GM12878 (cell line): ENCODE measurements around the gene SEMA5B. TPM values are rescaled to one million over a fixed set of nuclear protein-coding genes. Genes with fewer than 3 reads are reported as not detected.

Source experiments
- ATAC-seq: fragments of 200-7000 bp; cut with Tn5 transposase; 3 replicates; pipeline ENCODE4 v1.9.1; 2020; ENCODE audit warnings: mild to moderate bottlenecking, moderate library complexity
- BruUV-seq: library from RNA; stranded (reverse); fragments of 400-500 nt; replicated peaks from 2 replicates; lab custom pipeline; 2021; lab: Mats Ljungman, UMichigan
- CTCF ChIA-PET: fragments of 300-600 bp; sonication (Branson Sonifier 250); formaldehyde crosslinking; extraction: SDS; loops from one replicate; lab custom pipeline; 2021; ENCODE audit warnings: inconsistent platforms; lab: Yijun Ruan, JAX
- POLR2A ChIA-PET: fragments of 350-600 bp; formaldehyde crosslinking; extraction: SDS; loops from one replicate; lab custom pipeline; 2021; ENCODE audit warnings: inconsistent platforms; lab: Charles Lee
- RAD21 ChIA-PET: fragments of 300-600 bp; sonication (Branson Sonifier 250); formaldehyde crosslinking; loops from one replicate; lab custom pipeline; 2023; ENCODE audit warnings: antibody characterized with exemption; ENCODE audit not compliant: unreplicated experiment; lab: Charles Lee
- SMC1A ChIA-PET: fragments of 300-600 bp; sonication (Branson Sonifier 250); formaldehyde crosslinking; loops from one replicate; lab custom pipeline; 2023; ENCODE audit not compliant: unreplicated experiment, uncharacterized antibody; lab: Charles Lee
- DNase-seq: peaks from one replicate; pipeline ENCODE4 v3.0.0-alpha.2; 2011; ENCODE audit warnings: low read depth, low spot score
- FAIRE-seq: peaks from 3 replicates; lab custom pipeline; 2011; peaks lifted over from hg19 to GRCh38; lab: Jason Lieb, UNC
- H2AFZ ChIP-seq: 2 replicates; pipeline ENCODE4 v1.6.0; 2011; ENCODE audit warnings: low read depth, low read length, control low read depth; ENCODE audit not compliant: control insufficient read depth
- H3K27ac ChIP-seq: 2 replicates; pipeline ENCODE4 v1.5.1; 2011; ENCODE audit warnings: control low read depth; ENCODE audit not compliant: control insufficient read depth, insufficient read depth
- H3K27me3 ChIP-seq, 2 experiments: replicated peaks in 1 of 2; 2 replicates each; pipeline versions ENCODE4 v1.6.0 to v1.6.1; 2011; ENCODE audit warnings: low read length in 1 of 2; ENCODE audit not compliant: control insufficient read depth in 2 of 2, insufficient read depth in 2 of 2
- H3K36me3 ChIP-seq, 2 experiments: 2 replicates each; pipeline ENCODE4 v1.5.1; 2011; ENCODE audit warnings: low read length in 1 of 2; ENCODE audit not compliant: control insufficient read depth in 2 of 2, insufficient read depth in 2 of 2
- H3K4me1 ChIP-seq: 2 replicates; pipeline ENCODE4 v1.6.1; 2011; ENCODE audit warnings: mild to moderate bottlenecking, low read length, moderate library complexity, mixed read lengths; ENCODE audit not compliant: control insufficient read depth, insufficient read depth
- H3K4me2 ChIP-seq: 2 replicates; pipeline ENCODE4 v1.6.0; 2011; ENCODE audit warnings: control low read depth; ENCODE audit not compliant: control insufficient read depth, insufficient read depth
- H3K4me3 ChIP-seq: fragments of 200-600 bp; sonication (generic); 2 replicates; pipeline ENCODE4 v1.5.1; 2016
- H3K79me2 ChIP-seq: 2 replicates; pipeline ENCODE4 v1.6.0; 2011; ENCODE audit warnings: low read length; ENCODE audit not compliant: control insufficient read depth, insufficient read depth
- H3K9ac ChIP-seq: 2 replicates; pipeline ENCODE4 v1.8.0; 2011; ENCODE audit warnings: low read length, control low read depth, mixed read lengths; ENCODE audit not compliant: control insufficient read depth, insufficient read depth
- H3K9me3 ChIP-seq: replicated peaks from 3 replicates; pipeline ENCODE4 v1.5.1; 2011; ENCODE audit warnings: mild to moderate bottlenecking, low read length; ENCODE audit not compliant: control insufficient read depth, insufficient read depth
- H4K20me1 ChIP-seq: 2 replicates; pipeline ENCODE4 v1.6.0; 2011; ENCODE audit not compliant: control insufficient read depth, insufficient read depth
- BHLHE40 ChIP-seq, 2 experiments: fragments of 450-650 bp in 1 of 2; IDR thresholded peaks; 2 replicates each; pipeline ENCODE4 v1.6.1; 2011 to 2017; ENCODE audit warnings: low read depth in 2 of 2, borderline replicate concordance in 1 of 2, improper control_type of control experiment in 1 of 2, low read length in 1 of 2, mild to moderate bottlenecking in 1 of 2
- CEBPB ChIP-seq, 2 experiments: fragments of 150-350 bp in 1 of 2; IDR thresholded peaks; 2 replicates each; pipeline ENCODE4 v1.6.1; 2012 to 2014; ENCODE audit warnings: low read depth in 2 of 2, low read length in 2 of 2, borderline replicate concordance in 1 of 2, inconsistent platforms in 1 of 2
- ESRRA ChIP-seq: IDR thresholded peaks from 2 replicates; pipeline ENCODE4 v1.6.1; 2012; ENCODE audit warnings: mild to moderate bottlenecking, low read length, improper control_type of control experiment
- EZH2 ChIP-seq: IDR thresholded peaks from 2 replicates; pipeline ENCODE4 v1.6.1; 2012; ENCODE audit warnings: low read depth, mild to moderate bottlenecking, control low read depth, inconsistent platforms, low read length, borderline replicate concordance; ENCODE audit not compliant: control insufficient read depth
- IKZF1 ChIP-seq: fragments of 450-650 bp; conservative IDR thresholded peaks from 2 replicates; pipeline ENCODE4 v1.6.1; 2017; ENCODE audit warnings: antibody characterized with exemption, mild to moderate bottlenecking
- IKZF2 ChIP-seq, 2 experiments: fragments of 450-650 bp; IDR thresholded peaks; 2 replicates each; pipeline ENCODE4 v1.6.1; 2017; ENCODE audit warnings: mild to moderate bottlenecking in 2 of 2, moderate library complexity in 2 of 2
- JUNB ChIP-seq: IDR thresholded peaks from 2 replicates; pipeline ENCODE4 v1.6.1; 2016; ENCODE audit warnings: antibody characterized with exemption, mild to moderate bottlenecking
- KDM1A ChIP-seq: fragments of 200-600 bp; sonication (generic); IDR thresholded peaks from 2 replicates; pipeline ENCODE4 v1.6.1; 2016; ENCODE audit warnings: borderline replicate concordance
- NFIC ChIP-seq: IDR thresholded peaks from 2 replicates; pipeline ENCODE4 v1.6.1; 2012; ENCODE audit warnings: low read depth, mild to moderate bottlenecking, inconsistent platforms, low read length, moderate library complexity
- NFYB ChIP-seq: IDR thresholded peaks from 2 replicates; pipeline ENCODE4 v1.6.1; 2011; ENCODE audit warnings: low read depth, mild to moderate bottlenecking, low read length, improper control_type of control experiment, moderate library complexity; ENCODE audit not compliant: insufficient read depth
- PML ChIP-seq: IDR thresholded peaks from 2 replicates; pipeline ENCODE4 v1.6.1; 2012; ENCODE audit warnings: low read length, inconsistent platforms
- SIN3A ChIP-seq: IDR thresholded peaks from 2 replicates; pipeline ENCODE4 v1.6.1; 2012; ENCODE audit warnings: low read depth, low read length, improper control_type of control experiment
- SIX5 ChIP-seq: IDR thresholded peaks from 2 replicates; pipeline ENCODE4 v1.6.1; 2011; ENCODE audit warnings: mild to moderate bottlenecking, low read depth, low read length, moderate library complexity; ENCODE audit not compliant: severe bottlenecking
- ZNF207 ChIP-seq: fragments of 450-650 bp; IDR thresholded peaks from 2 replicates; pipeline ENCODE4 v1.6.1; 2014; ENCODE audit warnings: antibody characterized with exemption, mild to moderate bottlenecking, borderline replicate concordance
- ZNF384 ChIP-seq: IDR thresholded peaks from 2 replicates; pipeline ENCODE4 v1.6.1; 2012; ENCODE audit warnings: low read depth, mild to moderate bottlenecking, low read length, improper control_type of control experiment, borderline replicate concordance
- WGBS: methylation state at CpG from one replicate; pipeline ENCODE4 v1.1.6; 2016; ENCODE audit warnings: low lambda C conversion rate; ENCODE audit not compliant: insufficient replicate concordance, insufficient coverage; ENCODE audit errors: missing lambda C conversion rate; 5-methylcytosine and 5-hydroxymethylcytosine counted together
- in situ Hi-C: fragments of 300-500 bp; cut with MboI; formaldehyde crosslinking; loops from 9 replicates; pipeline ENCODE4 v1.14.3; 2018; ENCODE audit warnings: mixed read lengths
- intact Hi-C: fragments of 100-400 bp; cut with micrococcal nuclease; formaldehyde crosslinking; loops from one replicate; pipeline ENCODE4 v1.14.2; 2022; ENCODE audit not compliant: unreplicated experiment
- polyA plus RNA-seq, 11 experiments: library from polyadenylated mRNA; depleted of rRNA in 4 of 11; unstranded in 6 of 11; stranded (reverse) in 5 of 11; fragments of >200 nt; fragmentation: Nextera tagmentation in 4 of 11; fragmentation: Illumina TruSeq in 1 of 11; extraction: Ambion mirVana in 4 of 11; extraction: Trizol in 1 of 11; gene quantifications; 1 replicate in 1 of 11; 2 replicates in 10 of 11; pipeline versions ENCODE4 v1.2.1 to v1.2.3, GENCODE V29; 2011 to 2016; ENCODE audit warnings: inconsistent platforms in 2 of 11, missing spikeins in 2 of 11, low read depth in 1 of 11
- total RNA-seq, 4 experiments: library from RNA; depleted of rRNA in 3 of 4; stranded (reverse); fragments of >200 nt in 3 of 4; fragmentation: Illumina TruSeq in 1 of 4; extraction: Trizol in 1 of 4; gene quantifications; 2 replicates each; pipeline versions ENCODE4 v1.2.1 to v1.2.3, GENCODE V29; 2013 to 2021
- TF ChIP-seq, protein P1 (sequence below): IDR thresholded peaks from 2 replicates; pipeline ENCODE4 v1.6.1; 2011; ENCODE audit warnings: low read depth, mild to moderate bottlenecking, low read length, moderate library complexity, borderline replicate concordance; ENCODE audit errors: extremely low read depth
- TF ChIP-seq, protein P2 (sequence below): IDR thresholded peaks from 2 replicates; pipeline ENCODE4 v1.6.1; 2012; ENCODE audit warnings: low read depth, low read length, improper control_type of control experiment
- TF ChIP-seq, protein P3 (sequence below): fragments of 150-350 bp; IDR thresholded peaks from 2 replicates; pipeline ENCODE4 v1.6.1; 2016; ENCODE audit warnings: low read depth, low read length

SEMA5B gene
- total and polyA plus RNA-seq, 10 of the 15 experiments (the other 5 are each of a cell fraction or from before 2014, with no cell fraction given), result 0.05 TPM; not detected in 9

DNA sequence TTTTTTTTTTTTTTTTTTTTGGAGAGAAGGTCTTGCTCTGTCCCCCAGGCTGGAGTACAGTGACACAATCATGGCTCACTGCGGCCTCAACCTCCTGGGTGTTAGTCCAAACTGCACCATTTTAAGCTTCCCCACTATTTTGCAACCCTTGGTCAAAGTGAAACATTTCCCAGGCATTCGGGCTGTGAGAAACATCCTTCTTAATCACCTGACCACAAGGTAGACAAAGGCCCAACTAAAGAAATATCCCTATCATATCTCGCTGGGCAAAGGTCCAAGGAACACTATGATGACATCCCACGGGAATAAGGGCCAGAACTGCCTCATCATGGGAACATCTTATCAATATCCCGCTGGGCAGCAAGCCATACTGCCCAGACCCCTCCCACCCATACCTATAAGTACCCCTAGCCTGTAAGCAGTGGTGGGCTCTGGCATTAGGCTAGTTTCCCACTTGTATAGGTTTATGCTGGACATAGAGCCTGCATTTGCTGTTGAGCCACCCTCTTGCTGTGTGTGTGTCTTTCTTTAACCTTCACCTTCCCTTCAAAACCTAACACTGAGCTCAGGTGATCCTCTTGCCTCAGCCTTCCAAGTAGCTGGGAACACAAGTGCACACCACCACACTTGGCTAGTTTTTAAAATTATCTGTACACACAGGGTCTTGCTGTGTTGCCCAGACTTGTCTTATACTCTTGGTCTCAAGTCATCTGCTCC lies 95.2 kb downstream of the SEMA5B start (continued):
- TF ChIP-seq CEBPB (IDR thresholded peaks at IDR 0.05; ENCODE audit: borderline replicate concordance in 1 of 2, low read depth in 2 of 2, low read length in 2 of 2) (no peak), IKZF2 (IDR thresholded peaks at IDR 0.05) (no peak), KDM1A (no peak), ZNF384 (no peak), BHLHE40 (IDR thresholded peaks at IDR 0.05; ENCODE audit: borderline replicate concordance in 1 of 2, low read depth in 2 of 2, low read length in 1 of 2) (no peak), SIX5 (no peak), SIN3A (no peak), NFIC (no peak), ESRRA (no peak)

DNA sequence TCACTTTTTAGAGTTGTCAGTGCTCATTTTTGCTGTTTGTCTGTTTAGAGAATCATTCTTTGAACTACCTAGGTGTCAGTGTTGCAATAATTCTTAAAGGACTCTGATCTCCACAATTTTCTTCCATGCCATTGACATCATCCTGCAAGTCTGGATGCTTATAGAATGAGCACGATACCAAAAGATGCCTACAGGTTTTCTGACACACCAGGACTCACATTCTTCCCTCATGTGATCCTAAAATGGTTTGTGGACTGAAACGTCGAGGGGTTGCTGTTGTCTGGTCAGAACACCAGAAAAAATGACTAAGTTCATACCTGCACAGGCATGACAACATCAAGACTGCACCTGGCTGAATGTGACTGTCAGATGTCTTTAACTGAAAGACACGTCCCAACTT lies 95.9 kb downstream of the SEMA5B start:
- in situ Hi-C loops (no loop called here), intact Hi-C loops (no loop called here)
- RAD21 ChIA-PET, result no interaction called here
- WGBS, result 28% methylated on average over 4 of the region's 4 CpGs
- Histone ChIP-seq H3K4me2 (no peak overlapping the region), H3K4me3 (no peak overlapping the region), H3K27ac (no peak overlapping the region), H3K79me2 (no peaks in the 10 kb centered on the region), H4K20me1 (no peaks in the 10 kb centered on the region), H3K9me3 (no peaks in the 10 kb centered on the region), H3K36me3 (no peaks in the 10 kb centered on the region), H3K9ac (no peak overlapping the region), H3K27me3 (no peaks in the 10 kb centered on the region), H2AFZ (no peak overlapping the region), H3K4me1 (no peaks in the 10 kb centered on the region)
- FAIRE-seq (no peak), ATAC-seq (no peak), DNase-seq (no peak)
- BruUV-seq, result no TSS peak
- no peak for TF ChIP-seq PML
- TF ChIP-seq, protein P1, sequence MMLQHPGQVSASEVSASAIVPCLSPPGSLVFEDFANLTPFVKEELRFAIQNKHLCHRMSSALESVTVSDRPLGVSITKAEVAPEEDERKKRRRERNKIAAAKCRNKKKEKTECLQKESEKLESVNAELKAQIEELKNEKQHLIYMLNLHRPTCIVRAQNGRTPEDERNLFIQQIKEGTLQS, result no peak
- TF ChIP-seq ZNF207, result no peak
- TF ChIP-seq, protein P2, sequence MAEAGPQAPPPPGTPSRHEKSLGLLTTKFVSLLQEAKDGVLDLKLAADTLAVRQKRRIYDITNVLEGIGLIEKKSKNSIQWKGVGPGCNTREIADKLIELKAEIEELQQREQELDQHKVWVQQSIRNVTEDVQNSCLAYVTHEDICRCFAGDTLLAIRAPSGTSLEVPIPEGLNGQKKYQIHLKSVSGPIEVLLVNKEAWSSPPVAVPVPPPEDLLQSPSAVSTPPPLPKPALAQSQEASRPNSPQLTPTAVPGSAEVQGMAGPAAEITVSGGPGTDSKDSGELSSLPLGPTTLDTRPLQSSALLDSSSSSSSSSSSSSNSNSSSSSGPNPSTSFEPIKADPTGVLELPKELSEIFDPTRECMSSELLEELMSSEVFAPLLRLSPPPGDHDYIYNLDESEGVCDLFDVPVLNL, result no peak
- TF ChIP-seq IKZF2 (IDR thresholded peaks at IDR 0.05), result no peak
- TF ChIP-seq JUNB, result no peak
- no peak for TF ChIP-seq NFYB
- TF ChIP-seq EZH2, result no peak
- TF ChIP-seq, protein P3, sequence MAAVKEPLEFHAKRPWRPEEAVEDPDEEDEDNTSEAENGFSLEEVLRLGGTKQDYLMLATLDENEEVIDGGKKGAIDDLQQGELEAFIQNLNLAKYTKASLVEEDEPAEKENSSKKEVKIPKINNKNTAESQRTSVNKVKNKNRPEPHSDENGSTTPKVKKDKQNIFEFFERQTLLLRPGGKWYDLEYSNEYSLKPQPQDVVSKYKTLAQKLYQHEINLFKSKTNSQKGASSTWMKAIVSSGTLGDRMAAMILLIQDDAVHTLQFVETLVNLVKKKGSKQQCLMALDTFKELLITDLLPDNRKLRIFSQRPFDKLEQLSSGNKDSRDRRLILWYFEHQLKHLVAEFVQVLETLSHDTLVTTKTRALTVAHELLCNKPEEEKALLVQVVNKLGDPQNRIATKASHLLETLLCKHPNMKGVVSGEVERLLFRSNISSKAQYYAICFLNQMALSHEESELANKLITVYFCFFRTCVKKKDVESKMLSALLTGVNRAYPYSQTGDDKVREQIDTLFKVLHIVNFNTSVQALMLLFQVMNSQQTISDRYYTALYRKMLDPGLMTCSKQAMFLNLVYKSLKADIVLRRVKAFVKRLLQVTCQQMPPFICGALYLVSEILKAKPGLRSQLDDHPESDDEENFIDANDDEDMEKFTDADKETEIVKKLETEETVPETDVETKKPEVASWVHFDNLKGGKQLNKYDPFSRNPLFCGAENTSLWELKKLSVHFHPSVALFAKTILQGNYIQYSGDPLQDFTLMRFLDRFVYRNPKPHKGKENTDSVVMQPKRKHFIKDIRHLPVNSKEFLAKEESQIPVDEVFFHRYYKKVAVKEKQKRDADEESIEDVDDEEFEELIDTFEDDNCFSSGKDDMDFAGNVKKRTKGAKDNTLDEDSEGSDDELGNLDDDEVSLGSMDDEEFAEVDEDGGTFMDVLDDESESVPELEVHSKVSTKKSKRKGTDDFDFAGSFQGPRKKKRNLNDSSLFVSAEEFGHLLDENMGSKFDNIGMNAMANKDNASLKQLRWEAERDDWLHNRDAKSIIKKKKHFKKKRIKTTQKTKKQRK, result no peak
- no peak for TF ChIP-seq IKZF1
- SMC1A ChIA-PET, result no interaction called here
- CTCF ChIA-PET, result no interaction called here
- POLR2A ChIA-PET, result no interaction called here
